ENCODE measurements around the gene TENT5A.

Gene TENT5A

DNA sequence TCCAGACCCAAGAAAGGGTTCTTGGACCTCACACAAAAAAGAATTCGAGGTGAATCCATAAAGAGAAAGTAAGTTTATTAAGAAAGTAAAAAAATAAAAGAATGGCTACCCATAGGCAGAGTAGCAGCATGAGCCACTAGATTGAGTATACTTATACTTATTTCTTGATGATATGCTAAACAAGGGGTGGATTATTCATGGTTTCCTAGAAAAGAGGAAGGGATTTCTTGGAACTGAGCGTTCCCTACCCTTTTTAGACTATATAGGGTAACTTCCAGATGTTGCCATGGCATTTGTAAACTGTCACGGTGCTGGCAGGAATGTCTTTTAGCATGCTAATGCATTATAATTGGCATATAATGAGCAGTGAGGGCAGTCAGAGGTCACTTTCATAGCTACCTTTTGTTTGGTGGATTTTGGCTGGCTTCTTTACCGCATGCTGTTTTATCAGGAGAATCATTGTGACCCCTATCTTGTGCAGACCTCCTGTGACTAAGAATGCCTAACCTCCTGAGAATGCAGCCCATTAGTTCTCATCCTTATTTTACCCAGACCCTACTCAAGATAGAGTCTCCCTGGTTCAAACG, 44.3 kb downstream of the TENT5A start:
- no peaks in the 10 kb centered on the region for H3K9me3 ChIP-seq (ENCODE audit: control insufficient read depth, insufficient read depth, low read depth, low read length)
- ChIA-PET POLR2A (no interaction called here), CTCF (no interaction called here)
- H3K27ac ChIP-seq (ENCODE audit: extremely low read depth, low read depth, low read length): no peak overlapping the region
- no peaks in the 10 kb centered on the region for H3K36me3 ChIP-seq (ENCODE audit: control insufficient read depth in 2 of 2, insufficient read depth in 1 of 2, low read length in 2 of 2)
- no peak overlapping the region for H3K4me3 ChIP-seq (ENCODE audit: low read depth, low read length)
- no peaks in the 10 kb centered on the region for H3K4me1 ChIP-seq (ENCODE audit: control insufficient read depth, insufficient read depth, low read length)
- TF ChIP-seq ZNF549 (tag by site-specific recombination; IDR thresholded peaks at IDR 0.05): no peak
- TF ChIP-seq ZNF558 (tag by site-specific recombination; IDR thresholded peaks at IDR 0.05): no peak
- TF ChIP-seq OSR2 (tag by site-specific recombination; IDR thresholded peaks at IDR 0.05): no peak
- no peak for TF ChIP-seq ZEB2 (tag by site-specific recombination; IDR thresholded peaks at IDR 0.05)
- no peak for TF ChIP-seq ZNF324 (tag by site-specific recombination; IDR thresholded peaks at IDR 0.05)
- TF ChIP-seq YY2 (tag by site-specific recombination; IDR thresholded peaks at IDR 0.05): no peak
- TF ChIP-seq ZNF148 (tag by site-specific recombination; IDR thresholded peaks at IDR 0.05; ENCODE audit: borderline replicate concordance): no peak
- TF ChIP-seq SCRT2 (tag by site-specific recombination; IDR thresholded peaks at IDR 0.05): no peak
- no peak for TF ChIP-seq TCF7L2 (IDR thresholded peaks at IDR 0.05; ENCODE audit: borderline replicate concordance, low read depth, low read length)
- no peak for TF ChIP-seq ZBTB48 (tag by site-specific recombination; IDR thresholded peaks at IDR 0.05)
- TF ChIP-seq, protein P1, sequence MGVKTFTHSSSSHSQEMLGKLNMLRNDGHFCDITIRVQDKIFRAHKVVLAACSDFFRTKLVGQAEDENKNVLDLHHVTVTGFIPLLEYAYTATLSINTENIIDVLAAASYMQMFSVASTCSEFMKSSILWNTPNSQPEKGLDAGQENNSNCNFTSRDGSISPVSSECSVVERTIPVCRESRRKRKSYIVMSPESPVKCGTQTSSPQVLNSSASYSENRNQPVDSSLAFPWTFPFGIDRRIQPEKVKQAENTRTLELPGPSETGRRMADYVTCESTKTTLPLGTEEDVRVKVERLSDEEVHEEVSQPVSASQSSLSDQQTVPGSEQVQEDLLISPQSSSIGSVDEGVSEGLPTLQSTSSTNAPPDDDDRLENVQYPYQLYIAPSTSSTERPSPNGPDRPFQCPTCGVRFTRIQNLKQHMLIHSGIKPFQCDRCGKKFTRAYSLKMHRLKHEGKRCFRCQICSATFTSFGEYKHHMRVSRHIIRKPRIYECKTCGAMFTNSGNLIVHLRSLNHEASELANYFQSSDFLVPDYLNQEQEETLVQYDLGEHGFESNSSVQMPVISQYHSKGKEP (tag by site-specific recombination; IDR thresholded peaks at IDR 0.05): no peak
- TF ChIP-seq, protein P2, sequence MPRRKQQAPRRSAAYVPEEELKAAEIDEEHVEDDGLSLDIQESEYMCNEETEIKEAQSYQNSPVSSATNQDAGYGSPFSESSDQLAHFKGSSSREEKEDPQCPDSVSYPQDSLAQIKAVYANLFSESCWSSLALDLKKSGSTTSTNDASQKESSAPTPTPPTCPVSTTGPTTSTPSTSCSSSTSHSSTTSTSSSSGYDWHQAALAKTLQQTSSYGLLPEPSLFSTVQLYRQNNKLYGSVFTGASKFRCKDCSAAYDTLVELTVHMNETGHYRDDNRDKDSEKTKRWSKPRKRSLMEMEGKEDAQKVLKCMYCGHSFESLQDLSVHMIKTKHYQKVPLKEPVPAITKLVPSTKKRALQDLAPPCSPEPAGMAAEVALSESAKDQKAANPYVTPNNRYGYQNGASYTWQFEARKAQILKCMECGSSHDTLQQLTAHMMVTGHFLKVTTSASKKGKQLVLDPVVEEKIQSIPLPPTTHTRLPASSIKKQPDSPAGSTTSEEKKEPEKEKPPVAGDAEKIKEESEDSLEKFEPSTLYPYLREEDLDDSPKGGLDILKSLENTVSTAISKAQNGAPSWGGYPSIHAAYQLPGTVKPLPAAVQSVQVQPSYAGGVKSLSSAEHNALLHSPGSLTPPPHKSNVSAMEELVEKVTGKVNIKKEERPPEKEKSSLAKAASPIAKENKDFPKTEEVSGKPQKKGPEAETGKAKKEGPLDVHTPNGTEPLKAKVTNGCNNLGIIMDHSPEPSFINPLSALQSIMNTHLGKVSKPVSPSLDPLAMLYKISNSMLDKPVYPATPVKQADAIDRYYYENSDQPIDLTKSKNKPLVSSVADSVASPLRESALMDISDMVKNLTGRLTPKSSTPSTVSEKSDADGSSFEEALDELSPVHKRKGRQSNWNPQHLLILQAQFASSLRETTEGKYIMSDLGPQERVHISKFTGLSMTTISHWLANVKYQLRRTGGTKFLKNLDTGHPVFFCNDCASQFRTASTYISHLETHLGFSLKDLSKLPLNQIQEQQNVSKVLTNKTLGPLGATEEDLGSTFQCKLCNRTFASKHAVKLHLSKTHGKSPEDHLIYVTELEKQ (tag by site-specific recombination; IDR thresholded peaks at IDR 0.05; ENCODE audit: borderline replicate concordance): no peak
- TF ChIP-seq REPIN1 (tag by site-specific recombination; IDR thresholded peaks at IDR 0.05; ENCODE audit: low read depth): no peak
- TF ChIP-seq PRDM1 (tag by site-specific recombination; IDR thresholded peaks at IDR 0.05): no peak
- TF ChIP-seq ZNF747 (tag by site-specific recombination; IDR thresholded peaks at IDR 0.05): no peak
- TF ChIP-seq ZNF701 (tag by site-specific recombination; IDR thresholded peaks at IDR 0.05): no peak

DNA sequence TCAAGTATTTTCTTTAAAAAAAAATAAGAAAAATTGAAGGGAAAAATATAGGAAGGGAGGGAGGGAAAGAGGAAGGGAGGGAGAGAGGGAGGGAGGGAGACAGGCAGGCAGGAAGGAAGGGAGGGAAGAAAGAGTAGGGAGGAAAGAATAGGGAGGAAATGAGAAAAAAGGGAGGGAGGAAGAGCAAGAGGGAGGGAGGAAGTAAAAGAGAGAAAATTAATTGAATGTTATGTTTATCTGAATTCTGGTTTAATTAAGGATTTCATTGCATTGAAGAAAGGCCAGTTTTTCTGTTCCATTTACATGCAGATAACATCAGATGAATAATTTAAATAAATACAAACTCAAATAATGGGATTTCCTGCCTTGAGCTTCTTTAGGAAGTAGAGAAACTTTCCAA, 47.8 kb downstream of the TENT5A start:
- POLR2A ChIA-PET: no interaction called here
- TF ChIP-seq ZNF670 (tag by site-specific recombination; IDR thresholded peaks at IDR 0.05; ENCODE audit: low read depth) (no peak), WT1 (tag by site-specific recombination; IDR thresholded peaks at IDR 0.05) (peak; percentile 74), SETDB1 (IDR thresholded peaks at IDR 0.05; ENCODE audit: insufficient read length, low read length) (no peak)
- TF ChIP-seq, protein P3, sequence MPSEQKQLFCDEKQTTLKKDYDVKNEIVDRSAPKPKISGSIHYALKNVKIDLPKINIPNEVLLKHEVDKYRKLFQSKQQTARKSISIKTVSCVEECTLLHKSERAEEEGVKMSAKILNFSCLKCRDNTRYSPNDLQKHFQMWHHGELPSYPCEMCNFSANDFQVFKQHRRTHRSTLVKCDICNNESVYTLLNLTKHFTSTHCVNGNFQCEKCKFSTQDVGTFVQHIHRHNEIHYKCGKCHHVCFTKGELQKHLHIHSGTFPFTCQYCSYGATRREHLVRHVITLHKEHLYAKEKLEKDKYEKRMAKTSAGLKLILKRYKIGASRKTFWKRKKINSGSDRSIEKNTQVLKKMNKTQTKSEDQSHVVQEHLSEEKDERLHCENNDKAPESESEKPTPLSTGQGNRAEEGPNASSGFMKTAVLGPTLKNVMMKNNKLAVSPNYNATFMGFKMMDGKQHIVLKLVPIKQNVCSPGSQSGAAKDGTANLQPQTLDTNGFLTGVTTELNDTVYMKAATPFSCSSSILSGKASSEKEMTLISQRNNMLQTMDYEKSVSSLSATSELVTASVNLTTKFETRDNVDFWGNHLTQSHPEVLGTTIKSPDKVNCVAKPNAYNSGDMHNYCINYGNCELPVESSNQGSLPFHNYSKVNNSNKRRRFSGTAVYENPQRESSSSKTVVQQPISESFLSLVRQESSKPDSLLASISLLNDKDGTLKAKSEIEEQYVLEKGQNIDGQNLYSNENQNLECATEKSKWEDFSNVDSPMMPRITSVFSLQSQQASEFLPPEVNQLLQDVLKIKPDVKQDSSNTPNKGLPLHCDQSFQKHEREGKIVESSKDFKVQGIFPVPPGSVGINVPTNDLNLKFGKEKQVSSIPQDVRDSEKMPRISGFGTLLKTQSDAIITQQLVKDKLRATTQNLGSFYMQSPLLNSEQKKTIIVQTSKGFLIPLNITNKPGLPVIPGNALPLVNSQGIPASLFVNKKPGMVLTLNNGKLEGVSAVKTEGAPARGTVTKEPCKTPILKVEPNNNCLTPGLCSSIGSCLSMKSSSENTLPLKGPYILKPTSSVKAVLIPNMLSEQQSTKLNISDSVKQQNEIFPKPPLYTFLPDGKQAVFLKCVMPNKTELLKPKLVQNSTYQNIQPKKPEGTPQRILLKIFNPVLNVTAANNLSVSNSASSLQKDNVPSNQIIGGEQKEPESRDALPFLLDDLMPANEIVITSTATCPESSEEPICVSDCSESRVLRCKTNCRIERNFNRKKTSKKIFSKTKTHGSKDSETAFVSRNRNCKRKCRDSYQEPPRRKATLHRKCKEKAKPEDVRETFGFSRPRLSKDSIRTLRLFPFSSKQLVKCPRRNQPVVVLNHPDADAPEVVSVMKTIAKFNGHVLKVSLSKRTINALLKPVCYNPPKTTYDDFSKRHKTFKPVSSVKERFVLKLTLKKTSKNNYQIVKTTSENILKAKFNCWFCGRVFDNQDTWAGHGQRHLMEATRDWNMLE (tag by site-specific recombination; conservative IDR thresholded peaks at IDR 0.05; ENCODE audit: low read depth): no peak
- Histone ChIP-seq H3K36me3 (ENCODE audit: control insufficient read depth in 2 of 2, insufficient read depth in 1 of 2, low read length in 2 of 2) (no peaks in the 10 kb centered on the region), H3K4me1 (ENCODE audit: control insufficient read depth, insufficient read depth, low read length) (no peaks in the 10 kb centered on the region), H3K4me3 (ENCODE audit: low read depth, low read length) (no peak overlapping the region), H3K9me3 (ENCODE audit: control insufficient read depth, insufficient read depth, low read depth, low read length) (no peaks in the 10 kb centered on the region), H3K27ac (ENCODE audit: extremely low read depth, low read depth, low read length) (no peak overlapping the region)
- CTCF ChIA-PET: no interaction called here
